Measurements from ENCODE around the gene NEDD4L. TPM values are rescaled to one million over a fixed set of nuclear protein-coding genes. Genes with fewer than 3 reads are reported as not detected.

The NEDD4L gene
- total and polyA plus RNA-seq, 2 experiments from 2014 or later: 36.2 to 72.3 TPM

- peak; percentile 34 to 63; a peak in 3 of 4 replicates for TF ChIP-seq CTCF (conservative IDR thresholded peaks at IDR 0.05; ENCODE audit: low read depth in 2 of 2)
- TF ChIP-seq JUNB (IDR thresholded peaks at IDR 0.05; ENCODE audit: unreplicated experiment): no peak
- no peak for TF ChIP-seq ETS1 (IDR thresholded peaks at IDR 0.05)
- TF ChIP-seq ZNF114 (CRISPR knock-in tag; IDR thresholded peaks at IDR 0.05): no peak
- Histone ChIP-seq H3K9me2 (ENCODE audit: insufficient read depth) (no peaks in the 10 kb centered on the region), H4K20me1 (replicated peaks; ENCODE audit: insufficient read depth) (peaks cover under 1% of the 10 kb centered on the region; the same call in 1 of the 2 replicates), H3K27ac (ENCODE audit: low read depth) (no peak overlapping the region), H3K4me1 (ENCODE audit: insufficient read depth) (peaks cover 34% of the 10 kb centered on the region), H2AFZ (no peak overlapping the region), H3K27me3 (ENCODE audit: insufficient read depth) (no peaks in the 10 kb centered on the region), H3F3A (replicated peaks; ENCODE audit: low read depth) (no peaks in the 10 kb centered on the region), H3K4me2 (no peak overlapping the region), H3K79me2 (replicated peaks; ENCODE audit: insufficient read depth) (peaks cover 92% of the 10 kb centered on the region), H3K36me3 (ENCODE audit: insufficient read depth) (no peaks in the 10 kb centered on the region), H3K4me3 (no peak overlapping the region)
- ATAC-seq: peak; percentile 14
- Mint-ChIP-seq H3K27me3 (ENCODE audit: insufficient read depth, low read depth, poor library complexity) (peaks cover 4% of the 10 kb centered on the region), H3K4me3 (no peak overlapping the region), H3K36me3 (ENCODE audit: low read depth) (peaks cover 10% of the 10 kb centered on the region), H3K27ac (no peak overlapping the region), H3K9me3 (no peaks in the 10 kb centered on the region; the same call in 2 of the 3 replicates), H3K4me1 (peaks cover 48% of the 10 kb centered on the region)
- no peak for DNase-seq (ENCODE audit: low spot score)
Measured at GRCh38 chr18:58231930-58232329, 187.9 kb downstream of the NEDD4L start.

- TF ChIP-seq CREB1 (CRISPR knock-in tag; IDR thresholded peaks at IDR 0.05; ENCODE audit: low read depth) (no peak), ZNF331 (CRISPR knock-in tag; IDR thresholded peaks at IDR 0.05; ENCODE audit: low read depth) (no peak), REST (IDR thresholded peaks at IDR 0.05; ENCODE audit: unreplicated experiment) (no peak), JUNB (IDR thresholded peaks at IDR 0.05; ENCODE audit: unreplicated experiment) (no peak), CTCF (conservative IDR thresholded peaks at IDR 0.05; ENCODE audit: low read depth in 2 of 2) (no peak), STAT1 (IDR thresholded peaks at IDR 0.05; ENCODE audit: unreplicated experiment) (no peak)
- Mint-ChIP-seq H3K27me3 (ENCODE audit: insufficient read depth, low read depth, poor library complexity) (peaks cover 4% of the 10 kb centered on the region), H3K27ac (0 out of 2 replicates have a peak overlapping the region, but pooled peaks have one; percentile 24), H3K4me1 (peaks cover 40% of the 10 kb centered on the region), H3K36me3 (ENCODE audit: low read depth) (peaks cover 10% of the 10 kb centered on the region), H3K9me3 (no peaks in the 10 kb centered on the region; the same call in 2 of the 3 replicates), H3K4me3 (no peak overlapping the region)
- H3K4me2 ChIP-seq: no peak overlapping the region
- no peaks in the 10 kb centered on the region for H3F3A ChIP-seq (replicated peaks; ENCODE audit: low read depth)
- DNase-seq (ENCODE audit: low spot score): no peak
- peaks cover 30% of the 10 kb centered on the region for H3K4me1 ChIP-seq (ENCODE audit: insufficient read depth)
- no peak overlapping the region for H3K27ac ChIP-seq (ENCODE audit: low read depth)
- H3K79me2 ChIP-seq (replicated peaks; ENCODE audit: insufficient read depth): peaks cover 92% of the 10 kb centered on the region
- no peak overlapping the region for H3K4me3 ChIP-seq
- peaks cover 4% of the 10 kb centered on the region for H4K20me1 ChIP-seq (replicated peaks; ENCODE audit: insufficient read depth)
- H3K27me3 ChIP-seq (ENCODE audit: insufficient read depth): no peaks in the 10 kb centered on the region
- no peak for ATAC-seq
- no peaks in the 10 kb centered on the region for H3K36me3 ChIP-seq (ENCODE audit: insufficient read depth)
- no peaks in the 10 kb centered on the region for H3K9me2 ChIP-seq (ENCODE audit: insufficient read depth)
- H2AFZ ChIP-seq: no peak overlapping the region
Measured at GRCh38 chr18:58232668-58233067, 188.6 kb downstream of the NEDD4L start.
